HEK293 (cell line): ENCODE measurements around the gene STIM2.

Experiments
- CTCF ChIA-PET: fragments of 350-600 bp; formaldehyde crosslinking; extraction: SDS; loops from one replicate; lab custom pipeline; 2021; ENCODE audit warnings: antibody characterized with exemption; lab: Yijun Ruan, JAX
- POLR2A ChIA-PET: fragments of 300-600 bp; formaldehyde crosslinking; extraction: SDS; loops from one replicate; lab custom pipeline; 2020; ENCODE audit warnings: antibody characterized with exemption, inconsistent platforms; lab: Yijun Ruan, JAX
- H3K27ac ChIP-seq: fragments of 200-500 bp; sonication (Bioruptor generic); 2 replicates; pipeline ENCODE4 v1.5.1; 2014; ENCODE audit warnings: low read depth, low read length, control low read depth, inconsistent platforms; ENCODE audit errors: extremely low read depth
- H3K36me3 ChIP-seq, 2 experiments: fragments of 200-500 bp in 1 of 2; sonication (Bioruptor generic) in 1 of 2; 1 replicate in 1 of 2; 2 replicates in 1 of 2; pipeline ENCODE4 v1.5.1; 2014 to 2017; ENCODE audit warnings: inconsistent platforms in 2 of 2, low read length in 2 of 2; ENCODE audit not compliant: control insufficient read depth in 2 of 2, insufficient read depth in 1 of 2
- H3K4me1 ChIP-seq: fragments of 200-500 bp; sonication (Bioruptor generic); 2 replicates; pipeline ENCODE4 v1.5.1; 2014; ENCODE audit warnings: mild to moderate bottlenecking, low read length, inconsistent platforms; ENCODE audit not compliant: control insufficient read depth, insufficient read depth
- H3K4me3 ChIP-seq: 2 replicates; pipeline ENCODE4 v1.5.1; 2011; ENCODE audit warnings: low read depth, mild to moderate bottlenecking, control low read depth, low read length, moderate library complexity
- H3K9me3 ChIP-seq: fragments of 200-500 bp; sonication (Bioruptor generic); 2 replicates; pipeline ENCODE4 v1.5.1; 2014; ENCODE audit warnings: low read depth, low read length, inconsistent platforms; ENCODE audit not compliant: control insufficient read depth, insufficient read depth
- GFI1B ChIP-seq: fragments of 450-650 bp; formaldehyde crosslinking; IDR thresholded peaks from 2 replicates; pipeline ENCODE4 v1.5.1; 2016; ENCODE audit warnings: missing biosample characterization, missing genetic modification characterization
- GLI4 ChIP-seq: fragments of 450-650 bp; formaldehyde crosslinking; IDR thresholded peaks from 2 replicates; pipeline ENCODE4 v1.5.1; 2016; ENCODE audit warnings: missing biosample characterization, missing genetic modification characterization
- GLIS1 ChIP-seq: fragments of 450-650 bp; formaldehyde crosslinking; IDR thresholded peaks from 2 replicates; pipeline ENCODE4 v1.5.1; 2016; ENCODE audit warnings: missing biosample characterization, missing genetic modification characterization
- HOXD13 ChIP-seq: sonication (generic); formaldehyde crosslinking; IDR thresholded peaks from 2 replicates; pipeline ENCODE4 v1.8.0; 2022; ENCODE audit warnings: missing genetic modification reagents, borderline replicate concordance
- RBAK ChIP-seq: fragments of 450-650 bp; formaldehyde crosslinking; IDR thresholded peaks from 2 replicates; pipeline ENCODE4 v1.5.1; 2016; ENCODE audit warnings: missing biosample characterization, missing genetic modification characterization
- SCRT1 ChIP-seq: fragments of 450-650 bp; formaldehyde crosslinking; IDR thresholded peaks from 2 replicates; pipeline ENCODE4 v1.5.1; 2016; ENCODE audit warnings: missing biosample characterization, missing genetic modification characterization, borderline replicate concordance
- SP7 ChIP-seq: fragments of 450-650 bp; formaldehyde crosslinking; IDR thresholded peaks from 2 replicates; pipeline ENCODE4 v1.5.1; 2016; ENCODE audit warnings: missing biosample characterization, missing genetic modification characterization
- ZBTB8A ChIP-seq: fragments of 450-650 bp; formaldehyde crosslinking; IDR thresholded peaks from 2 replicates; pipeline ENCODE4 v1.5.1; 2016; ENCODE audit warnings: missing biosample characterization, missing genetic modification characterization
- ZNF202 ChIP-seq: fragments of 450-650 bp; formaldehyde crosslinking; IDR thresholded peaks from 2 replicates; pipeline ENCODE4 v1.5.1; 2016; ENCODE audit warnings: missing biosample characterization, missing genetic modification characterization, borderline replicate concordance
- ZNF221 ChIP-seq: fragments of 450-650 bp; formaldehyde crosslinking; IDR thresholded peaks from 2 replicates; pipeline ENCODE4 v1.5.1; 2017; ENCODE audit warnings: missing biosample characterization, missing genetic modification characterization, borderline replicate concordance
- ZNF311 ChIP-seq: fragments of 450-650 bp; formaldehyde crosslinking; IDR thresholded peaks from 2 replicates; pipeline ENCODE4 v1.5.1; 2017; ENCODE audit warnings: missing biosample characterization, missing genetic modification characterization, borderline replicate concordance
- ZNF433 ChIP-seq: fragments of 450-650 bp; formaldehyde crosslinking; IDR thresholded peaks from 2 replicates; pipeline ENCODE4 v1.5.1; 2016; ENCODE audit warnings: missing biosample characterization, missing genetic modification characterization, low read depth
- ZNF473 ChIP-seq: fragments of 450-650 bp; formaldehyde crosslinking; IDR thresholded peaks from 2 replicates; pipeline ENCODE4 v1.5.1; 2017; ENCODE audit warnings: missing biosample characterization, missing genetic modification characterization
- ZNF654 ChIP-seq: fragments of 450-650 bp; formaldehyde crosslinking; IDR thresholded peaks from 2 replicates; pipeline ENCODE4 v1.5.1; 2016; ENCODE audit warnings: low read depth, missing biosample characterization, missing genetic modification characterization
- ZNF677 ChIP-seq: fragments of 450-650 bp; IDR thresholded peaks from 2 replicates; pipeline ENCODE4 v1.5.0; 2018; ENCODE audit warnings: missing biosample characterization, mild to moderate bottlenecking, missing genetic modification characterization, moderate library complexity
- ZNF701 ChIP-seq: fragments of 450-650 bp; formaldehyde crosslinking; IDR thresholded peaks from 2 replicates; pipeline ENCODE4 v1.5.1; 2016; ENCODE audit warnings: missing biosample characterization, missing genetic modification characterization
- ZNF768 ChIP-seq: fragments of 450-650 bp; formaldehyde crosslinking; IDR thresholded peaks from 2 replicates; pipeline ENCODE4 v1.5.1; 2018; ENCODE audit warnings: missing biosample characterization, mild to moderate bottlenecking, missing genetic modification characterization
- ZNF776 ChIP-seq: fragments of 450-650 bp; formaldehyde crosslinking; IDR thresholded peaks from 2 replicates; pipeline ENCODE4 v1.5.0; 2017; ENCODE audit warnings: missing biosample characterization, missing genetic modification characterization, borderline replicate concordance
- TF ChIP-seq, protein P1 (sequence below): fragments of 450-650 bp; formaldehyde crosslinking; optimal IDR thresholded peaks from 2 replicates; pipeline ENCODE3; 2016; ENCODE audit warnings: missing biosample characterization, mild to moderate bottlenecking, missing genetic modification characterization
- TF ChIP-seq, protein P2 (sequence below): fragments of 450-650 bp; formaldehyde crosslinking; IDR thresholded peaks from 2 replicates; pipeline ENCODE4 v1.5.1; 2017; ENCODE audit warnings: missing biosample characterization, missing genetic modification characterization
- TF ChIP-seq, protein P3 (sequence below): fragments of 450-650 bp; formaldehyde crosslinking; IDR thresholded peaks from 2 replicates; pipeline ENCODE4 v1.5.1; 2016; ENCODE audit warnings: missing biosample characterization, missing genetic modification characterization, borderline replicate concordance

The STIM2 gene

DNA sequence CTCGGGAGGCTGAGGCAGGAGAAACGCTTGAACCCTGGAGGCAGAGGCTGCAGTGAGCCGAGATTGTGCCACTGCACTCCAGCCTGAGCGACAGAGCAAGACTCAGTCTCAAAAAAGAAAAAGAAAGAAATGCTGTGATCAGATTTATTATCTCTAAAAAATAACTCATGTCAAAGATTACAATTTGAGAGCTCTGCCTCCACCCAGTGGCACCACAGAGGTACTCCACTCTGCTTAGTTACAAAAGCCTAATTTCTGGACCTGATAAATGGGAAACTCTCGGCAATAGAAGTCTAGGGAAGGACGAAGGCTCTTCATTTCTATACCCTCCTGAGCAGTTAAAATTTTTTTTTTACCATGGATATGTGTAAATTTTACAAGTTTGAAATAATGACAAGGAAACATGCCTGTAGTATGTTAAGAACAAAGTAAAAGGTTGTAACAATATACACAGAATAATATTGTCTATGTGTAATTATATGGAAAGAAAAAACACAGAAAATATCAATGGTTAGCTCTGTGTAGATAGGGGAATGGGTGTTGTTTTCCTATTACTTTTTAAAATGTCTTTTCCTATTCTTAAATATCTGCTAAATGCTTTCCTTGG, 149.8 kb downstream of the STIM2 start:
- Histone ChIP-seq H3K27ac (no peak overlapping the region), H3K4me1 (0 out of 2 replicates have a peak, but pooled peaks cover 5% of the 10 kb centered on the region)
- POLR2A ChIA-PET: no interaction called here

DNA sequence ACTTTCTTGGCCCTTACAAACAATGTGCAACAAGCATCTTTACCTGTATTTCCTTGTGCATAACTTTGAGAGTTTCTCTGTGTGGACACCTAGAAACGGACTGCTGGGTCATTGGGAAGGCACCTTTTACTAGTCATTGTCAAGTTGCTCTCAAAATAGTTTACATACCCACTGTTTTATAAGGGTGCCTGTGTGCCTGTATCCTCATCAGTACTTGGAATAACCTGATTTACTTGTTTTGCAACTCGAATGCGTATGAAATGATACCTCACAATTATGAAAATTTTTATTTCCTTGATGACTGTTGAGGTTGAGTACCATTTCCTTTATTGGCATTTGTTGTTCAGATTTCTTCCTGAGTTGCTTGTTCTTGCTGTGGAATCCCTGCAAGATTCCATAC, 150.8 kb downstream of the STIM2 start:
- no peaks in the 10 kb centered on the region for H3K36me3 ChIP-seq
- H3K9me3 ChIP-seq: no peaks in the 10 kb centered on the region
- CTCF ChIA-PET: interaction anchor here (1.0 kb wide), 1 partner anchor 9 kb away, joined by 3 read pairs; no protein-coding TSS in a partner anchor
- TF ChIP-seq ZNF776 (tag by site-specific recombination) (no peak), GLI4 (tag by site-specific recombination) (no peak), ZNF433 (tag by site-specific recombination) (no peak), ZNF311 (tag by site-specific recombination) (no peak), SCRT1 (no peak), GLIS1 (tag by site-specific recombination) (no peak), ZNF768 (tag by site-specific recombination) (no peak), ZBTB8A (no peak), ZNF221 (tag by site-specific recombination) (no peak), ZNF701 (tag by site-specific recombination) (no peak)
- TF ChIP-seq, protein P1, sequence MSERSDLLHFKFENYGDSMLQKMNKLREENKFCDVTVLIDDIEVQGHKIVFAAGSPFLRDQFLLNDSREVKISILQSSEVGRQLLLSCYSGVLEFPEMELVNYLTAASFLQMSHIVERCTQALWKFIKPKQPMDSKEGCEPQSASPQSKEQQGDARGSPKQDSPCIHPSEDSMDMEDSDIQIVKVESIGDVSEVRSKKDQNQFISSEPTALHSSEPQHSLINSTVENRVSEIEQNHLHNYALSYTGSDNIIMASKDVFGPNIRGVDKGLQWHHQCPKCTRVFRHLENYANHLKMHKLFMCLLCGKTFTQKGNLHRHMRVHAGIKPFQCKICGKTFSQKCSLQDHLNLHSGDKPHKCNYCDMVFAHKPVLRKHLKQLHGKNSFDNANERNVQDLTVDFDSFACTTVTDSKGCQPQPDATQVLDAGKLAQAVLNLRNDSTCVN (tag by site-specific recombination): no peak
- TF ChIP-seq, protein P2, sequence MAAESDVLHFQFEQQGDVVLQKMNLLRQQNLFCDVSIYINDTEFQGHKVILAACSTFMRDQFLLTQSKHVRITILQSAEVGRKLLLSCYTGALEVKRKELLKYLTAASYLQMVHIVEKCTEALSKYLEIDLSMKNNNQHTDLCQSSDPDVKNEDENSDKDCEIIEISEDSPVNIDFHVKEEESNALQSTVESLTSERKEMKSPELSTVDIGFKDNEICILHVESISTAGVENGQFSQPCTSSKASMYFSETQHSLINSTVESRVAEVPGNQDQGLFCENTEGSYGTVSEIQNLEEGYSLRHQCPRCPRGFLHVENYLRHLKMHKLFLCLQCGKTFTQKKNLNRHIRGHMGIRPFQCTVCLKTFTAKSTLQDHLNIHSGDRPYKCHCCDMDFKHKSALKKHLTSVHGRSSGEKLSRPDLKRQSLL (tag by site-specific recombination): no peak
- TF ChIP-seq, all 188 proteins: peak for 0
- POLR2A ChIA-PET: no interaction called here
- Histone ChIP-seq H3K27ac (no peak overlapping the region), H3K4me3 (no peak overlapping the region), H3K4me1 (0 out of 2 replicates have a peak, but pooled peaks cover 2% of the 10 kb centered on the region)

More for the DNA sequence above, 149.8 kb downstream of the STIM2 start:
- TF ChIP-seq ZNF677 (tag by site-specific recombination) (no peak), ZNF202 (no peak), ZNF654 (tag by site-specific recombination) (peak; percentile 74), SP7 (tag by site-specific recombination) (no peak), GFI1B (tag by site-specific recombination) (0 out of 2 replicates have a peak, but pooled peaks have one; percentile 23), HOXD13 (CRISPR knock-in tag) (no peak)
- CTCF ChIA-PET: interaction anchor here (0.6 to 1.2 kb wide), 5 partner anchors 11 to 318 kb away, joined by 3 to 7 read pairs (median 4); no protein-coding TSS in a partner anchor
- Histone ChIP-seq H3K36me3 (no peaks in the 10 kb centered on the region), H3K4me3 (no peak overlapping the region), H3K9me3 (no peaks in the 10 kb centered on the region)

DNA sequence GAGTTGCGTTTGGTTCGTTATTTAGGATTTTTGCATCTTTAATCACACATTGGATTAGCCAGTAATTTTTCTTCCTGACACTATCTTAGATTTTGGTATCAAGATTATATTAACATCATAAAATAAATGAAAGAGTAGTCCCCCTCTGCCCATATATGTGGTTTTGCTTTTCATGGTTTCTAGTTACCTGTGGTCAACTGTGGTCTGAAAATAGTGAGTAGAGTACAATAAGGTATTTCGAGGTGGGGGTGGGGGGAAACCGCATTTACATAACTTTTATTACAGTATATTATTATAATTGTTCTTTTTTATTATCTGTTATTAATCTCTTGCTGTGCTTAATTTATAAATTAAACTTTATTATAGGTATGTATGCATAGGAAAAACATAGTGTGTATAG, 152.4 kb downstream of the STIM2 start:
- ChIA-PET POLR2A (no interaction called here), CTCF (no interaction called here)
- H3K36me3 ChIP-seq: peaks cover 0 to 6% of the 10 kb centered on the region in 2 experiments; a peak in 1 of 3 replicates
- H3K27ac ChIP-seq: no peak overlapping the region
- no peaks in the 10 kb centered on the region for H3K4me1 ChIP-seq
- no peak overlapping the region for H3K4me3 ChIP-seq
- no peaks in the 10 kb centered on the region for H3K9me3 ChIP-seq
- TF ChIP-seq, protein P3, sequence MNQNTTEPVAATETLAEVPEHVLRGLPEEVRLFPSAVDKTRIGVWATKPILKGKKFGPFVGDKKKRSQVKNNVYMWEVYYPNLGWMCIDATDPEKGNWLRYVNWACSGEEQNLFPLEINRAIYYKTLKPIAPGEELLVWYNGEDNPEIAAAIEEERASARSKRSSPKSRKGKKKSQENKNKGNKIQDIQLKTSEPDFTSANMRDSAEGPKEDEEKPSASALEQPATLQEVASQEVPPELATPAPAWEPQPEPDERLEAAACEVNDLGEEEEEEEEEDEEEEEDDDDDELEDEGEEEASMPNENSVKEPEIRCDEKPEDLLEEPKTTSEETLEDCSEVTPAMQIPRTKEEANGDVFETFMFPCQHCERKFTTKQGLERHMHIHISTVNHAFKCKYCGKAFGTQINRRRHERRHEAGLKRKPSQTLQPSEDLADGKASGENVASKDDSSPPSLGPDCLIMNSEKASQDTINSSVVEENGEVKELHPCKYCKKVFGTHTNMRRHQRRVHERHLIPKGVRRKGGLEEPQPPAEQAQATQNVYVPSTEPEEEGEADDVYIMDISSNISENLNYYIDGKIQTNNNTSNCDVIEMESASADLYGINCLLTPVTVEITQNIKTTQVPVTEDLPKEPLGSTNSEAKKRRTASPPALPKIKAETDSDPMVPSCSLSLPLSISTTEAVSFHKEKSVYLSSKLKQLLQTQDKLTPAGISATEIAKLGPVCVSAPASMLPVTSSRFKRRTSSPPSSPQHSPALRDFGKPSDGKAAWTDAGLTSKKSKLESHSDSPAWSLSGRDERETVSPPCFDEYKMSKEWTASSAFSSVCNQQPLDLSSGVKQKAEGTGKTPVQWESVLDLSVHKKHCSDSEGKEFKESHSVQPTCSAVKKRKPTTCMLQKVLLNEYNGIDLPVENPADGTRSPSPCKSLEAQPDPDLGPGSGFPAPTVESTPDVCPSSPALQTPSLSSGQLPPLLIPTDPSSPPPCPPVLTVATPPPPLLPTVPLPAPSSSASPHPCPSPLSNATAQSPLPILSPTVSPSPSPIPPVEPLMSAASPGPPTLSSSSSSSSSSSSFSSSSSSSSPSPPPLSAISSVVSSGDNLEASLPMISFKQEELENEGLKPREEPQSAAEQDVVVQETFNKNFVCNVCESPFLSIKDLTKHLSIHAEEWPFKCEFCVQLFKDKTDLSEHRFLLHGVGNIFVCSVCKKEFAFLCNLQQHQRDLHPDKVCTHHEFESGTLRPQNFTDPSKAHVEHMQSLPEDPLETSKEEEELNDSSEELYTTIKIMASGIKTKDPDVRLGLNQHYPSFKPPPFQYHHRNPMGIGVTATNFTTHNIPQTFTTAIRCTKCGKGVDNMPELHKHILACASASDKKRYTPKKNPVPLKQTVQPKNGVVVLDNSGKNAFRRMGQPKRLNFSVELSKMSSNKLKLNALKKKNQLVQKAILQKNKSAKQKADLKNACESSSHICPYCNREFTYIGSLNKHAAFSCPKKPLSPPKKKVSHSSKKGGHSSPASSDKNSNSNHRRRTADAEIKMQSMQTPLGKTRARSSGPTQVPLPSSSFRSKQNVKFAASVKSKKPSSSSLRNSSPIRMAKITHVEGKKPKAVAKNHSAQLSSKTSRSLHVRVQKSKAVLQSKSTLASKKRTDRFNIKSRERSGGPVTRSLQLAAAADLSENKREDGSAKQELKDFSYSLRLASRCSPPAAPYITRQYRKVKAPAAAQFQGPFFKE (tag by site-specific recombination): no peak
- TF ChIP-seq ZNF473 (tag by site-specific recombination) (no peak), RBAK (tag by site-specific recombination) (no peak), GLIS1 (tag by site-specific recombination) (no peak)
